Esophagus muscularis mucosa (tissue), 3 donors: ENCODE results near the gene GOLGA3.

ENCODE experiments used
- POLR2A ChIP-seq: fragments of 450-650 bp; IDR thresholded peaks from one replicate; pipeline ENCODE4 v1.6.1; 2017; ENCODE audit warnings: antibody characterized with exemption, moderate library complexity, mild to moderate bottlenecking, low read depth
- TF ChIP-seq, protein P1 (sequence below), 3 experiments: fragments of 200-600 bp in 2 of 3; fragments of 450-650 bp in 1 of 3; sonication (generic) in 2 of 3; IDR thresholded peaks; one replicate each; pipeline ENCODE4 v1.5.1; 2017 to 2019; ENCODE audit warnings: antibody characterized with exemption in 3 of 3, mild to moderate bottlenecking in 2 of 3, moderate library complexity in 1 of 3

DNA sequence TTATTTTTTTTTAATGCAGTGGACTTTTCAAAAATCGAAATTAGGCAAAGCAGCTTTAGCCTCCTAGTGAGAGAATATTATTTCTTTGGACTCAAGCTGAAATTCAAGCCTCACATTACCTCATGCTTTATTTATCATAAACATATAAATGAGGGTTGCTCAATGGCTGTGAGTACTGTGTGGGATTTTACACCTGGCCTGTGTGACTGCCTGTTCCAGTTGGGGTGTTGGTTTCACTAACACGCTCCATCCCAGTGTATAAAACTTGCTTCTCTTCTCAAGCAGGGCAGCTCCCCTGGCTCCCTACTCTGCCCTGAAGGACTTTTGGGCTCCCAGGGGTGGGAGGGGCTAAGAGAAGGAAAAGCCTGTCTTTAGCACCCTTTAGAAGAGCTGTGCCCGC, 82.1 kb downstream of the GOLGA3 start:
- TF ChIP-seq POLR2A = no peak
- TF ChIP-seq, protein P1, sequence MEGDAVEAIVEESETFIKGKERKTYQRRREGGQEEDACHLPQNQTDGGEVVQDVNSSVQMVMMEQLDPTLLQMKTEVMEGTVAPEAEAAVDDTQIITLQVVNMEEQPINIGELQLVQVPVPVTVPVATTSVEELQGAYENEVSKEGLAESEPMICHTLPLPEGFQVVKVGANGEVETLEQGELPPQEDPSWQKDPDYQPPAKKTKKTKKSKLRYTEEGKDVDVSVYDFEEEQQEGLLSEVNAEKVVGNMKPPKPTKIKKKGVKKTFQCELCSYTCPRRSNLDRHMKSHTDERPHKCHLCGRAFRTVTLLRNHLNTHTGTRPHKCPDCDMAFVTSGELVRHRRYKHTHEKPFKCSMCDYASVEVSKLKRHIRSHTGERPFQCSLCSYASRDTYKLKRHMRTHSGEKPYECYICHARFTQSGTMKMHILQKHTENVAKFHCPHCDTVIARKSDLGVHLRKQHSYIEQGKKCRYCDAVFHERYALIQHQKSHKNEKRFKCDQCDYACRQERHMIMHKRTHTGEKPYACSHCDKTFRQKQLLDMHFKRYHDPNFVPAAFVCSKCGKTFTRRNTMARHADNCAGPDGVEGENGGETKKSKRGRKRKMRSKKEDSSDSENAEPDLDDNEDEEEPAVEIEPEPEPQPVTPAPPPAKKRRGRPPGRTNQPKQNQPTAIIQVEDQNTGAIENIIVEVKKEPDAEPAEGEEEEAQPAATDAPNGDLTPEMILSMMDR (IDR thresholded peaks at IDR 0.05) = no peak
